GM18909 (cell line): ENCODE data around the gene RPGR.

ENCODE experiments used
- ATAC-seq: cut with Tn5 transposase; IDR thresholded peaks from one replicate; pipeline ENCODE4 v1.9.1; 2021; ENCODE audit warnings: mild to moderate bottlenecking; ENCODE audit not compliant: unreplicated experiment, poor library complexity

Gene RPGR

DNA sequence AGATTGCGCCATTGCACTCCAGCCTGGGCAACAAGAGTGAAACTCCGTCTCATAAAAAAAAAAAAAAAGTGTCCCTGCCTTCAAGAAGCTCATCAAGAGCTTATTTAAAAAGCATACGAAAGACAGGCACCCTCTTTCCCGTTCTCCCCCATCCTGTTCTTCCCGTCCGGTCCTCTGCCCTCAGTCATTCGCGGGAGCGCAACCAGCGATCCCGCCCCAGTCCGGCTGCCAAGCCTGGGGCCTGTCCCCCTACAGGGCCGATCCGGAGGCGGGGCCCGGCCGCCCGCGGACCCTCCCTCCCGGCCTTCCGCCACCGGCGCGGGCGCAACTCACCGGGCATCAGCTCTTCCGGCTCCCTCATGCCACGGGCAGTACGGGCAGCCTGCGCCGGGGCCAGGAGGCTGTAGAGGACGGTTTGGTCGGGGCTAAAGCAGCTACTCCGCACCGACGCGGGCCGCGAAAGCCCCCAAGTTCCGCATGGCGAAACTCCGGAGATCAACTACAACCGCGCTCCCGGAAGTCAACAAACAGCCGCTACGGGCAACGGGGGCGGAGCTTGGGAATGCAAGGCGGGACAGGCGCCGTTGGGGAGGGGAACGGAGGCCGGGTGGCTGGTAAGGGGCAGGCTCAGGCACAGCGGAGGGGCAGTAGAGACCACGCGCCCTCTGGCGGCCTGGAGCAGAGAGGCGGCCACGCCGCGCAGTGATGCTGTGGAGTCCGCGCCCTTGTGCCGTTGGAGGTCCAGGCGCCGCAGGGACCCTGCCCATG is at the start of gene RPGR:
Gene RPGR (minus strand): TSS at position 503 of the 768 bp plus-strand sequence. CDS start 142 bp downstream, at position 361.
- ATAC-seq = peak; percentile 96

- no peak for ATAC-seq
Measured at GRCh38 chrX:38376747-38377146, 49.4 kb upstream of the RPGR start.

DNA sequence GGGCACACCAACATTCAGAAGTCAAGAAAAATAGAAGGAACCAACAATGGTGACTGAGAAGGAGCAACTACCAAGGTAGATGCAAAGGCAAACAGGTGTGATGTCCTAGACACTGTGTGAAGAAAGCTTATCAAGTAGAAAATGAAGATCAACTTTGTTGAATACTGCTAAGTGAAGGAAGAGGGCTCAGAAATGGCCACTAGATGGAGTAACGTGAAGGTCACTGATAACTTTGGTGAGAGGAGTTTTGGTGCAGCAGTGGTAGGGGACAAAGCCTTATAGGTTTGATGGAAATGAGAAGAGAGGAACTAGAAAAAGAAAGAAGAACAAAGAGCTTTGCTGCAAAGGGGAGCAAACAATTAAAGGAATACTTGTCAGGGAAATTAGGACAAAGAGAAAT is 48.6 kb upstream of the RPGR start:
- ATAC-seq = no peak

DNA sequence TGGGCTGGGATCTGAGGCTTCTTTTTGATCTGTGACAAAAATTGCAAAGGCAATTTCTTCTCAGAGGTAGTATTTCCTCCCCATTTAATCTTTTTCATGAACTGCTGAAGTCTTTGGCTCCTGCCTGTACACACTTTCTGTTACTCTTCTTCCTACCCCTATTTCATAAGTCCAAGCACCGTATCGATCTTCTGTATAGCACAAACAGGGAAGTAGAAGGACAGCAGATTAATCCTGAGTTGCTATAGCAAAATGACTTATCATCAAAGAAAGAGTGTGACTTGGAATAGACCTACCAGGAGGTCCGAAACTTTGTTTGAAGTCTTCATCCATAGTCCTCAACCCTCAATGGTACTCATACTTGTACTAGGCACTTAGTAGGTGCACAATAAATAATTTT is 47.1 kb upstream of the RPGR start:
- ATAC-seq = no peak

- ATAC-seq = no peak
Measured at GRCh38 chrX:38371641-38372040, 44.3 kb upstream of the RPGR start.

GRCh38 chrX:38368774-38369173 is 41.5 kb upstream of the RPGR start:
- no peak for ATAC-seq

DNA sequence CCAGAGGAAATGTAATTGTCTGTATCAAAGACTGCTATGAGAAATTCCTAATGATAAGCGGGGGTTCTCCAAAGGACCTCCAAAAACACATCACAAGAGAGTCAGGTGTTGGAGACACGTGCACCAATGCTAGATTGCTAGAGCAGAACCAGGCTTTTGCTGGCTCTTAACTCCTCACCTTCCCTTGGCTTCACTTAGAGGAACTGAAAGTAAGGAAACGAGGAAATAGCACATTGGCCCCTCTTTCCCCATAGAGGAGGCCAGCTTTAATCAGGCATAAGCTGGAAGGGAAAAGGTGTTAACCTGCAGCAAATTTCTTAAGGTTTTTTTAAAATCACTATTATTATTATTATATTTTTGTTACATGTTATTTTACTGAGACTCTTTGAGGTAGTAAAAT is 38.6 kb upstream of the RPGR start:
- no peak for ATAC-seq

DNA sequence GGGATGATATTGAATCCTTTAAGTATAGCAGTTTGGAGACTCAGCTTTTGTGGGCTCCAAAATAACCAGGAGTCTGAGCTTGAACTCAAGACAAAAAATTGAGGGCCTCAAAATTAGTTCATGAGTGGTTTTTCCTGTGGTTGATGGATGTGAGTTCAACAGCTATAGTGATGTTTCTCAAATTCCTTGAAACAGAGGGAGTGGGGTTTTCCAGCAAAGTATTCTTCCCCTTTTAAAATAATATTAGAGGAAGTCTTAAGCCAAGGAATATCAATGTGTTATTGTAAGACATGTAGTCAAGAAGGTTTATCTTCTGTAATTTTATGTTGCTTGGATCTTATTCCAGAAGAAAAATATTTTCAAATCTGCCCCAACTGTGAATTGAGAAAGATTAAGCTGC is 35.7 kb upstream of the RPGR start:
- ATAC-seq = no peak

- ATAC-seq = no peak
Measured at GRCh38 chrX:38357747-38358673, 30.7 kb upstream of the RPGR start.

- ATAC-seq = no peak
Measured at GRCh38 chrX:38356401-38356800, 29.1 kb upstream of the RPGR start.

GRCh38 chrX:38352362-38352761 is 25.1 kb upstream of the RPGR start, which contains the start of gene OTC:
Gene OTC (plus strand): TSS chrX:38352604. CDS start chrX:38352697, 93 bp downstream.
- ATAC-seq = no peak

GRCh38 chrX:38351346-38351745 is 24.0 kb upstream of the RPGR start:
- no peak for ATAC-seq

DNA sequence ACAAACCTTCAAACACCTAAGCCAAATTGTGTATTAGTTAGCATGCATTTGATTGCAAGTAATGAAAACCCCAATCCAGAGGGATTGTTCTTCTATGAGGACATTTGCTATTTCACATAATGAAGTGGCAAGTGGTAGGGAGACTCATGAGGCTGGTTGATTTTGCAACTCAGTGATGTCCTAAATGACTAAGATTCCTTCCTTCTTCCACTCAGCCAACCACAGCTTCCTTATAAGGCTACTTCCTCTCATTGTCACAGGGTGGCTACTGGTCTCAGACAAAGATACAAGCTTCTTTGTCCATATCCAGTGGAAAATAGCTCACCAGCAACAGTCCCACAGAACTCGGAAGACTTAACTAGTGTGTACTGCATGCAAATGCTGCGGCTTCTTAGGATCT is 19.8 kb upstream of the RPGR start:
- peak; percentile 65 for ATAC-seq

GRCh38 chrX:38346150-38346549 is 18.8 kb upstream of the RPGR start:
- ATAC-seq = no peak

GRCh38 chrX:38342853-38343778 is 15.8 kb upstream of the RPGR start:
- ATAC-seq = no peak

GRCh38 chrX:38341442-38341841 is 14.1 kb upstream of the RPGR start:
- ATAC-seq = no peak

DNA sequence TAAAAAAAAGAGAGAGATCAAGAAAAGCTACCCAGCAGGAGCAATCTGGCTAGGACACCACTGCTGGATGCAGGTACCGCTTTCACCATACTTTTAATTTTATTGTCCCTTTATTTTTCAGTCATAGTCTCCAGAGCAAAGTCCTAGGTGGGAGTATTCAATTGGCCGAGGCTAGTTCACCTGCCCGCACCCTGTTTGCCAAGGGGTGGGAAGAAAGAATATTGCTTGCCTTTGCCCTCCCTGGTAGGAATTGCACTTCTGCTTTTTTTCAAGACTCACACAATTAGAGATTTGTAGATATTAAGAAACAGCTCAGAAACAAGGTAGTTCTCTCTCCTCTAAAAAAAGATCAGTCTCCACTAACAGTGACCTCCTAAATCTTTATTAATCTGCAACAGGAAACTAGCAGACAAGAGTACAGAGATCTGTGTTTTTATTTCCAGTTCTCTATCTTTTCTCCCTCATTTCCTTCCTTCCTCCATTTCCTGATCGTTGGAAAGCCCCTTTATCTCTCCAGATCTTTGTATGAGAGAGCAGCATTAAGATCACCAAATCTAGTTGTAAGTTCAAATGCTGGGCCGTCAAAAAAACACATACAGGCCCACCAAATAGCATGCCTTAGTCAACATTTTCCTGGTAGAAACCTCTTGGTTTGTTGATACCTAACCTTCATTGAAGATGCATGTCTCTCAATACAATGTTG is 9.4 kb upstream of the RPGR start:
- ATAC-seq = no peak

DNA sequence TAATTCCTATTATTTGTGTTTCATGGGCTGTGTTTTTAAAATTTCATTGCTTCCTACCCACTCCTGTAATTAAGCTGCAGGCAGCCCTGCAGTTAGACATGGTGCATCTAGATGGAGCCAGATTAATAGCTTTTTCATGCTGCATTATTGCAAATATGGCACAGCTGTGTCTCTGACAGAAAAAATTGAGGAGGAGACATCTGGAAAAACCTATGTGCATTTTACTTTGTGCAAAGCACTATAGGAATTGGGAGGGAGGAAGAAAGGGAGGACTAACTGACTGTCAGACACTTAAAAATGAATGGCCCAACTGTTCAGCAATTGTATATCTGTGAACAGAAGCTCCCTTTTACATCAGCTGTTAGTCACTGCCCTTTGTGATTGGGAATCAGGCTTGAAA is 8.1 kb upstream of the RPGR start:
- no peak for ATAC-seq

DNA sequence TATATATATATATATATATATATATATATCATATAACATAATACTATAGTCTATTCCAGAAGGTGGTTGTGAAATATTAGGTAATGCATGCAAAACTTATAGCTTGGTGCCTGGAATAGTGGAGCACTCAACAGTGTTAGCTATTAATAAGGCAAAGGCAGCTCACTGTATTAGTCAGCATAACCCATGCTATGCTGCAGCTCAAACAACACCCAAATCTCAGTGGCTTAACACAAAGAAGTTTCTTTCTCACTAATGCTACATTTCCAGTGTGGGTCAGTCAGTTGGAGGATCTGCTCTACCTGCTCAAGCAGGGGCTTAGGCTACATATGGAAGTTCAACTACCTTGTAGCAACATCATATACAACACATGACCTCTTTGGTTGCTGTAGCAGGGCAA is 5.2 kb upstream of the RPGR start:
- peak; percentile 67 for ATAC-seq

DNA sequence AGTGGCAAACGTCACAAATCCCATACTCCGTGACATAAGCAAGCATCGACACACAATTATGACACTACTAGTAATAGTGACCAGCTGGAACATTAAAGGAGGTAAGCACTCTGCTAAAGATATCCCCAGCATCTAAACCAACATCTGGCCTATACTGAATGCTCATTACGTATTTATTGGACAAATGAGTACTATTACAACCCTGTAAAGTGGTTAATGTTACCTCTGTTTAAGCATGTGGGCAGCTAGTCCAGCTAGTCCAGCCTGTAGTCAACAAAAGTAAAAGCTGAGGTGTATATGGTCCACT is 419 bp upstream of the RPGR start:
- no peak for ATAC-seq
